HepG2 (cell line): Measurements from ENCODE around the gene MADD. TPM values are rescaled to one million over a fixed set of nuclear protein-coding genes. Genes with fewer than 3 reads are reported as not detected.

Source experiments
- CEBPZ ChIP-seq: IDR thresholded peaks from 2 replicates; pipeline ENCODE4 v1.6.1; 2012; ENCODE audit warnings: low read length, improper control_type of control experiment
- DBP ChIP-seq: sonication (generic); formaldehyde crosslinking; IDR thresholded peaks from 2 replicates; pipeline ENCODE4 v1.4.0; 2020; ENCODE audit warnings: missing genetic modification reagents; ENCODE audit errors: not compliant biosample characterization
- KLF9 ChIP-seq: IDR thresholded peaks from 2 replicates; pipeline ENCODE4 v1.6.1; 2016; ENCODE audit warnings: low read depth
- NFE2 ChIP-seq: sonication (generic); formaldehyde crosslinking; IDR thresholded peaks from 2 replicates; pipeline ENCODE4 v1.4.0; 2020; ENCODE audit warnings: missing genetic modification reagents
- NR2C2 ChIP-seq: sonication (generic); formaldehyde crosslinking; IDR thresholded peaks from 2 replicates; pipeline ENCODE4 v1.4.0; 2020; ENCODE audit warnings: missing genetic modification reagents, mild to moderate bottlenecking, moderate library complexity, borderline replicate concordance
- RAD21 ChIP-seq: fragments of 450-650 bp; formaldehyde crosslinking; IDR thresholded peaks from 2 replicates; pipeline ENCODE4 v1.5.0; 2020; ENCODE audit warnings: mild to moderate bottlenecking
- SIX4 ChIP-seq: sonication (generic); formaldehyde crosslinking; IDR thresholded peaks from 2 replicates; pipeline ENCODE4 v1.4.0; 2020; ENCODE audit warnings: missing genetic modification reagents
- SNAPC4 ChIP-seq: sonication (generic); formaldehyde crosslinking; IDR thresholded peaks from 2 replicates; pipeline ENCODE4 v1.4.0; 2020; ENCODE audit warnings: mild to moderate bottlenecking, missing genetic modification reagents
- TMF1 ChIP-seq: sonication (generic); formaldehyde crosslinking; IDR thresholded peaks from 2 replicates; pipeline ENCODE4 v1.8.1; 2022; ENCODE audit warnings: low read depth, missing genetic modification reagents
- ZNF546 ChIP-seq: sonication (generic); formaldehyde crosslinking; conservative IDR thresholded peaks from 2 replicates; pipeline ENCODE4 v1.8.1; 2023; ENCODE audit warnings: mild to moderate bottlenecking, missing genetic modification reagents
- ZNF674 ChIP-seq: sonication (generic); formaldehyde crosslinking; IDR thresholded peaks from 2 replicates; pipeline ENCODE4 v1.5.0; 2020; ENCODE audit warnings: low read depth, mild to moderate bottlenecking, missing genetic modification reagents
- ZNF792 ChIP-seq: IDR thresholded peaks from 2 replicates; pipeline ENCODE4 v1.6.1; 2016
- polyA plus RNA-seq, 8 experiments: library from polyadenylated mRNA; depleted of rRNA in 3 of 8; stranded (reverse) in 7 of 8; unstranded in 1 of 8; fragments of >200 nt; fragmentation: Illumina TruSeq in 4 of 8; extraction: Trizol in 4 of 8; gene quantifications; 2 replicates each; pipeline versions ENCODE4 v1.2.1 to v1.2.3, GENCODE V29; 2011 to 2016; ENCODE audit warnings: low read depth in 4 of 8, missing spikeins in 1 of 8, mixed read lengths in 1 of 8; ENCODE audit not compliant: insufficient read depth in 1 of 8
- total RNA-seq, 5 experiments: library from RNA; depleted of rRNA; stranded (reverse); fragments of >200 nt; fragmentation: Illumina TruSeq; extraction: Trizol; gene quantifications; 2 replicates each; pipeline ENCODE4 v1.2.3, GENCODE V29; 2016; ENCODE audit warnings: low read depth in 1 of 5
- TF ChIP-seq, protein P1 (sequence below): sonication (generic); formaldehyde crosslinking; conservative IDR thresholded peaks from 2 replicates; pipeline ENCODE4 v1.4.0; 2020; ENCODE audit warnings: missing genetic modification reagents
- TF ChIP-seq, protein P2 (sequence below): sonication (generic); formaldehyde crosslinking; IDR thresholded peaks from 2 replicates; pipeline ENCODE4 v1.4.0; 2020; ENCODE audit warnings: missing genetic modification reagents

The MADD gene
- total and polyA plus RNA-seq, 2 of the 13 experiments (the other 11 are each of a cell fraction or from before 2014, with no cell fraction given), result 18.0 to 29.2 TPM

- TF ChIP-seq, protein P1, sequence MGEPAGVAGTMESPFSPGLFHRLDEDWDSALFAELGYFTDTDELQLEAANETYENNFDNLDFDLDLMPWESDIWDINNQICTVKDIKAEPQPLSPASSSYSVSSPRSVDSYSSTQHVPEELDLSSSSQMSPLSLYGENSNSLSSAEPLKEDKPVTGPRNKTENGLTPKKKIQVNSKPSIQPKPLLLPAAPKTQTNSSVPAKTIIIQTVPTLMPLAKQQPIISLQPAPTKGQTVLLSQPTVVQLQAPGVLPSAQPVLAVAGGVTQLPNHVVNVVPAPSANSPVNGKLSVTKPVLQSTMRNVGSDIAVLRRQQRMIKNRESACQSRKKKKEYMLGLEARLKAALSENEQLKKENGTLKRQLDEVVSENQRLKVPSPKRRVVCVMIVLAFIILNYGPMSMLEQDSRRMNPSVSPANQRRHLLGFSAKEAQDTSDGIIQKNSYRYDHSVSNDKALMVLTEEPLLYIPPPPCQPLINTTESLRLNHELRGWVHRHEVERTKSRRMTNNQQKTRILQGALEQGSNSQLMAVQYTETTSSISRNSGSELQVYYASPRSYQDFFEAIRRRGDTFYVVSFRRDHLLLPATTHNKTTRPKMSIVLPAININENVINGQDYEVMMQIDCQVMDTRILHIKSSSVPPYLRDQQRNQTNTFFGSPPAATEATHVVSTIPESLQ, result no peak
- TF ChIP-seq CEBPZ, result no peak
- 0 out of 2 replicates have a peak, but pooled peaks have one; percentile 21 for TF ChIP-seq SIX4
- TF ChIP-seq ZNF792 (CRISPR knock-in tag), result peak; percentile 71; the same call in 1 of the 2 replicates
- peak; percentile 97 for TF ChIP-seq RAD21 (CRISPR knock-in tag)
- TF ChIP-seq, protein P2, sequence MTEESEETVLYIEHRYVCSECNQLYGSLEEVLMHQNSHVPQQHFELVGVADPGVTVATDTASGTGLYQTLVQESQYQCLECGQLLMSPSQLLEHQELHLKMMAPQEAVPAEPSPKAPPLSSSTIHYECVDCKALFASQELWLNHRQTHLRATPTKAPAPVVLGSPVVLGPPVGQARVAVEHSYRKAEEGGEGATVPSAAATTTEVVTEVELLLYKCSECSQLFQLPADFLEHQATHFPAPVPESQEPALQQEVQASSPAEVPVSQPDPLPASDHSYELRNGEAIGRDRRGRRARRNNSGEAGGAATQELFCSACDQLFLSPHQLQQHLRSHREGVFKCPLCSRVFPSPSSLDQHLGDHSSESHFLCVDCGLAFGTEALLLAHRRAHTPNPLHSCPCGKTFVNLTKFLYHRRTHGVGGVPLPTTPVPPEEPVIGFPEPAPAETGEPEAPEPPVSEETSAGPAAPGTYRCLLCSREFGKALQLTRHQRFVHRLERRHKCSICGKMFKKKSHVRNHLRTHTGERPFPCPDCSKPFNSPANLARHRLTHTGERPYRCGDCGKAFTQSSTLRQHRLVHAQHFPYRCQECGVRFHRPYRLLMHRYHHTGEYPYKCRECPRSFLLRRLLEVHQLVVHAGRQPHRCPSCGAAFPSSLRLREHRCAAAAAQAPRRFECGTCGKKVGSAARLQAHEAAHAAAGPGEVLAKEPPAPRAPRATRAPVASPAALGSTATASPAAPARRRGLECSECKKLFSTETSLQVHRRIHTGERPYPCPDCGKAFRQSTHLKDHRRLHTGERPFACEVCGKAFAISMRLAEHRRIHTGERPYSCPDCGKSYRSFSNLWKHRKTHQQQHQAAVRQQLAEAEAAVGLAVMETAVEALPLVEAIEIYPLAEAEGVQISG (CRISPR knock-in tag), result peak; percentile 65
- TF ChIP-seq SNAPC4 (CRISPR knock-in tag), result no peak
- TF ChIP-seq DBP, result no peak
- no peak for TF ChIP-seq ZNF546 (CRISPR knock-in tag)
- no peak for TF ChIP-seq NFE2
- 0 out of 2 replicates have a peak, but pooled peaks have one; percentile 42 for TF ChIP-seq ZNF674
- no peak for TF ChIP-seq TMF1 (CRISPR knock-in tag)
- no peak for TF ChIP-seq KLF9 (CRISPR knock-in tag)
- TF ChIP-seq NR2C2 (CRISPR knock-in tag), result 0 out of 2 replicates have a peak, but pooled peaks have one; percentile 35
Observed at GRCh38 chr11:47355283-47356128, 85.6 kb downstream of the MADD start (continued).
